Stimulated activated CD4-positive, alpha-beta T cell treated with anti-CD3 and anti-CD28 coated beads, Interleukin-1b, Interleukin-23, amount 100 ng/mL, for 24 hours (primary cell): ENCODE data around the gene TMEM127.
"Not testable (repeated sequence)": the region's sequence is repeated elsewhere in the genome, so short reads cannot be mapped to it uniquely, and the experiment has no call there.

ENCODE experiments used
- DNase-seq, 4 experiments: peaks; one replicate each; pipeline ENCODE4 v3.0.0-alpha.2; 2020; ENCODE audit warnings: low read depth in 4 of 4, low spot score in 1 of 4

The TMEM127 gene

DNA sequence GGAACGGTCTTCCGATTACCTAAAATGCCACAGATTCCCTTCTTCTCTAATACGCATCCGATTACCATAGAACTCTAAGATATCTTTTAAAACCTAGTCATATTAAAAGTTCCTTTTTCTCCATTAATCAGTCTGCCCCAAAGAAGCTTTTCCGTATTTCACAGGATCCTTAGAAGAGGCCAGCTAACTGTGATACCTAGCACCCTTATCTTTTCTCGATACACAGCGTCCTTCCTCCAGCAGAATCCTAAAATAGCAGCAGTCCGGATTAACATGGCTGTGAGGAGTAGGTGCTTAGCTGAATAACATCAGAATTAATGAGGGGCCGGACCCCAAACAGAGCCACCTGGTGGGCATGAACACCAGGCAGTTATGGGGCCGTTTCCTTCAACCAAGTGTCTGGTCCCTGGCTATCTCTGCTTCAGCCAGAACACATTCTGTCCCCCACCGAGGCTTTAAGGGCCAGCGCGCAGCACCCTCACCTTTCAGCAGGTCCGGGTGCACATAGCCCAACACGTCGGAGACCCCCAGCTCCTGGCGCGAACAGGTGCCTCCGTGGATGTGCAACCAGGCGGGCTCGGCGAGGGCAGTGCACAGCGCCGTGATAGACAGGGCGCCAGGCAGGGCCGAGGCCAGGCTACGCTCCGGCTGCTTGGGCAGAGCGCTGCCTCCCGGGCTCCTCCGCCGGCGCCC is 995 bp downstream of the TMEM127 start:
- no peak for DNase-seq

DNA sequence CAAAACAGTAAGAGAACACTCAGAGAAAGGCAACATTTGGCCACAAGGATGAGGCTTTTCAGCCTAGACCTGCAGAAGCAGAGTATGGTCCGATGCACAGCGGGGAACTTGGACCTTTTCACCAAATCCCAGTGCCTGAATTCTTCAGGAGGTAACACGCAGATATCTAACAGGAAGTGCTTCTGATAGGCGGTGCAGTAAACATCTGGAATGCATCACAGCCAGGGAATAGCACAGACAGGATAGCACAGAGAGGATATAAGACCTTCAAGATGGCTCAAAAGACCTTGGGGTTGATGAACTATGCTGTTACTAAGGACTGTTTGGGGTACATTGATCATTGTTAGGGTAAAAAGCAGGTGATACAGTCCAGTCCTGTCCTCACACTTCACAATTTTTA is 1.7 kb downstream of the TMEM127 start:
- no peak for DNase-seq

DNA sequence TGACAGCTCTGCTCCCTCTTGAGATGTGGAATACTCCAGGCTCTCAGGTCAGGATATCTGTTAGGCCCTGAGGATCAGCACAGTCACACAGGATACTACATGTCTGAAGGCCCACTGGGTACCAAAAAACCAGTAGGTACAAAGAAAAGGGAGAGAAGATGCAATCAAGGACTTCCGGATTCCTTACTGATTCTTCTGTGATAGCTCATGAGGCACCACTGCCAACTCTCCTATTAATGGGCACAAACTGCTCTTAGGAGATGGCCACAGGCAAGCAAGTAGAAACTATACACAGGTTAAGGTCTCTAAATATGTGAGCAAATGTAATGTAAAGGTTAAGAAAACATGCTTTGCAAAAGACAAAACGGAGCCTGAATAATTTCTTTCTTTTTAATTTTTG is 3.5 kb downstream of the TMEM127 start:
- DNase-seq: no peak

DNA sequence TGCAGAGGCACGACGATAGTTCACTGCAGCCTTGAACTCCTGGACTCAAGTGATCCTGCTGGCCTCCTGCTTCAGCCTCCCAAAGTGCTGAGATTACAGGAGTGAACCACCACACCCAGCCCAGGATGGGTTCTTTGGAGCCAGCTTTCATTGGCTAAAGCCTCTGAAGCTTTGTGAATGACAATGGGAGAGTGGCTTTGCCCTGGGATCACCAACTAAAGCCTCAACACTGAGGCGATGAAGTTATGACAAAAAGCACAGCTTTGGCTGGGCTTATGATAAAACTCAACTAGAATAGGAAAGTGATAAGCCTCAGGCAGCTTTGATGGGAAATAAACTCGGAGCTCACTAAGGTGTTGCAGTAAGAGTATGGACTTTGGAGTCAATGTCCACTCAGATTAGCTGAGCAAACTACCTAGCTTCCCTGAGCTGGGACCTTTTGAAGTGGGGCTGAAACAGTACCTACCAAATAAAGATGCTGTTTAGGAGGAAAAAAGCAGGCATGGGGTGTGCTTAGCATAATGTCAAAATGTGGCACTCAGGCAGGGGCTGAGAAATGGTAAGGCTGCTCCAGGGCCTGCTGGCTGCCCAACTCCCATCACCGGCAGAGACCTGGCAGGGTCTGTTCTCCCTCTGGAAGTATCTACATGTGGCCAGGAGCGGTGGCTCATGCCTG is 4.3 kb downstream of the TMEM127 start:
- DNase-seq: no peak

DNA sequence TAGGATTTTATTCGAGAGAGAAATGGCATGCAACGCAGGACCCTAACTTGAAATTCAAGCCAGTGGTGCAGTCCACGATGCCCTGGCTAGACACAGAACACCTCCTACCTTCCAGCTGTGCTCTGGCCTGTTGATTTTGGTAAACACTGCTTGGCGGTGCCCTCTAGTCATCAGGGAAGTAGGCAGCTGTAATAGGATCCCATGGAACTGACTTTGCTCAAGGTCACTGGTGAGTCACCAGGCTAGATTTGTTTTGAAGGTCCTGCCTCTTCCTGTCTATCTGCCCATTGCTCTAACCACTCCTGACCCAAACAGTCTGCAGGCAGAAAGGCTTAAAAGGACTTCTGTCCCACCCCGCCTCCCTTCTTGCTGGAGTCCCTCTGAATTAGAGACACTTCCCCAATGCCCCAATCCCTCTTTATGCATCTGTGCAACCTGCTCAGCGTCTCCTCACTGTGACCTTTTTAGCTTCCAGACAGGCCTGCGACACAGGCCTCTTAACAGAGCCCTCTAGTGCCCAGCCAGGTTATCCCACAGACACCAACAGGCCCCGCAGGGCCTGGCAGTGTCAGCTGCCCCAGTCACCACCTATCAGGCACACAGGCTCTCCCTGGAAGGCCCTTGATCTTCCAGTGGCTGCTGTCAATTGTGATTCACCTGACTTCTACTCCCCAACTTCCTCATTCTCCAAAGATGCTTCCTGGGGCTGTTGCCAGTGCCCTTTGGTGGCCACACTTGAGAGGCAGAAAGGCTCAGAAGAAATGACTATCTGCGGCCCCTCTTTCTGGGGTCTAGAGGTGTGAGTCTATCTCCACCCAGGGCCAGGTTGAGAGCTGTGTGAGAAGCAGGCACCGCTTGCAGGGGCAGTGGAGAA is 5.2 kb downstream of the TMEM127 start:
- DNase-seq: no peak

DNA sequence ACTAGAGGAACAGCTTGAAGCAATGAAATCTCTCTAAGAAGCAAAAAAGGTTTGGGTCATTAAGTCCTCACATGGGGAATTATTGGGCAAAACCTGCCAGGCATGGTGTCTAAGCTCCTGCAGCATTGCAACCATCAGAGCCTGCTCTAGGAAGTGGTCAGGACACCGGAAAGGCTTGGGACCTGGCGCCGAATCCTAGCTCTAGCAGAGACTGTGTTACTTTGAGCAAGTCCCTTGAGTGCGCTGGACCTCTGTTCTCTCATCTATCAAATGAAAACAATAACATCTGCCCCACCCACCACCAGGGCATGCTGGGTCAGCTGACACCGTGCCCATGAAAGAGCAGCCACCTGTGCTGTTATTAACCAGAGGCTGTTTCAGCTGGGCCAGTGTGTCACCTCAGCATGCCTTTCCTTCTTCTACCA is 6.3 kb downstream of the TMEM127 start:
- DNase-seq: no peak

DNA sequence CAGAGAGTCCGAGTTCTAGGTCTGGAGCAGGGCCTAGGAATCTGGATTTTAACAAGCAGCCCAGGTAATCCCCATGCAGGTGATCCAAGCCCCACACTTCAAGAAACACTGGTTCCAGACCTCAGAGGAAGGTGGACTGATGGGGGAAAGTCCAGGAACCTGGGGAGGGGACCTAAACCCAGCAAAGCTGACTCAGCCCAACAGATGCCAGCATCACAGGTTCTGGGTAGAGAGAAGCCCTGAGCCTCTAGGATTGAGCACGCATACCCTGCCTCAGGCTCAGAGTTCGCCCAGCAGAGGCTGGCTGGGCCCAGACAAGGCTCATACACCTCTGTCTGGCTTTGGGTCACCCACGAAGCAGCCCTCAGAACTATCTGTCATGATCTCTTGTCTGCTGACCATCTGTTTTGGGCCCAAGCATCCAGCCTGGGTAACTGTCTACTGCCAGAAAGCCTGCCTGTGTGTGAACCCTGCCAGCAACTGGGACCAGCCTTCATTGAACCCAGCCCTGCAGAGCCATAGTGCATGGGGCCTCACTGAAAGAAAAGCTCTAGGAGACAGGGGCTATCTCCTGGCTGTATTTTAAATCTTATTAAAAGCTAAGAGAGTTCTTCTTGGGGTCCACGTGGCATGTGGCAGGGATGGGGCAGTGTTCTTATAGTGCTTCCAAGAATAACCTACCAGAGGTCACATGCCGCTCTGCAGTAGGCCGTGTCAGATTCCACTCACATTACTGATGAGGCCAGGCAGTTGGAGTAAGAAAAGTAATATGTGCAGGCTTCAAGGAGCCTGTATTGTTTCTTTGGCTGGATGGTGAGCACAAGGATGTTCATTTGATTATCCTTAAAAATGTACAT is 7.4 kb downstream of the TMEM127 start:
- DNase-seq: no peak

DNA sequence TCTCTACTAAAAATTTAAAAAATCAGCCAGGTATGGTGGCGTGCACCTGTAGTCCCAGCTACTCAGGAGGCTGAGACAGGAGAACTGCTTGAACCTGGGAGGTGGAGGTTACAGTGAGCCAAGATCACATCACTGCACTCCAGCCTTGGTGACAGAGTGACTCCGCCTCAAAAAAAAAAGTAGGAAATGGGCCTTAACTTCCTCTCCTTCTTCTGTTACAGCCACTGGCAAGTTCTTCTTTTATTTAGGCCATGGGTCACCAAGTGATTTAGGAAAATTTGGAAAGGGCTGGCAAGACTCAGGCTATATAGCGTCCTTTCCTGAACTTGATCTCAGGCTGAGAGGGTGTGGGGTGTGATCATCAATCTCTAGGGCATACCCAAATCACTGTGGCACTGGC is 8.1 kb downstream of the TMEM127 start:
- not testable (repeated sequence) for DNase-seq

DNA sequence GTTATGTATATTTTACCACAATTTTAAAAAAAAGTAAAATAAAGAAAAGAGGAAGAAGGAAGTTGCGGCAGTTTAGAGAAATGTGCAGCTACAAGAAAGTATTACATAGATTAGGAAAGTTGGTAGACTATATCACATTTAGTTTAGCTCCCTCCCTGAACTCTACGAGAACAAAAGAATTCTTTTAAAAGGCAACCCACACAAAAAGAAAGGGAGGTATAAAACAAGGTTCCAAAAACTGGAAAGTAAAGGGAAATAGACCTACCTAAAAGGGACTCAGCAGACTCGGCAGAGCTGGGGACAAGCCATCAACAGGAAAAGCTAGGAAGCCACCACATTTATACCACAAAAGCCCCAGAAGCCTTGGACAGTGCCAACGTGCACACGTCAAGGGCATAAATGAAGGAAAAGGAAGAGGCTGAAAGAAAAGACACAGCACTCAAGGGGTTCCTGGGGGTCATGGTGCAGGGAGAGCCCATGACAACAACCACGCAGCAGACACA is 9.1 kb downstream of the TMEM127 start:
- DNase-seq: no peak

DNA sequence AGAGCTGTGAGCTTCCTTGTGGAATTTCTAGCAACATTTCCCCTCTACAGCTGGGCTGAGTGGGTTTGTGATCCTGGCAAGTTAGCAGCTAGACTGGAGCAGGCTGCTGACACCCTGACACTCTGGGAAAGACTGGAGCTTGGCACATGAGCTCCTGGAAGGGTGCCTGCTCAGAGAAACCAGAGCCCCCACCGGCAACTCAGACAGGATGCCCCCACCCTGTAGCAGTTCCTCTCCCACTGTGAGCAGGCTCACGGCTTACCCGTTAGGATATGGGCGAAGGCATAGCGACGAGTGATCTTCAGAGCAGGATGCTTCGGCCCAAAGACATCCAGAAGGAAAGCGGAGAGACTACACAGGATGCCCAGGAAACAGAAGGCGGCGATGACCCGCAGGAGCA is 11.2 kb downstream of the TMEM127 start:
- no peak for DNase-seq

DNA sequence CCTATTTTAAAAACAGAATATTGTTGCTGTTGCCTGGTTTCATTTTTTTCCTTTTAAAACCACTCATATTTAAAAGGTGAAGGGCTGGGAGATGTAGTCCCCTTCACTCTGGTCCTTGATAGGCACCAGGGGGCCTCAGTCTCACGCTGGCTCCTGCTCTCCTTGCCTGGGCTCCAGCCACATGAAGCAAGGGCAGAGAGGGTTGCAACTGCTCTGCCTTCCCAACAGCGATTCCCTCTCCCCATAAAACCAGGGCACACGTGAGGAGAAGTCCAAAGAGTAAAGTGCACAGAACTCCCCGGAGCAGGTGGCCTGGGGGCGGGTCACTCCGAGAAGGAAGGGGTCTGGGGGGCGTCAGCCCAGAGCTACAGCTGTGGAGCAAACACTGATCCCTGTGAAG is 12.8 kb downstream of the TMEM127 start:
- no peak for DNase-seq

DNA sequence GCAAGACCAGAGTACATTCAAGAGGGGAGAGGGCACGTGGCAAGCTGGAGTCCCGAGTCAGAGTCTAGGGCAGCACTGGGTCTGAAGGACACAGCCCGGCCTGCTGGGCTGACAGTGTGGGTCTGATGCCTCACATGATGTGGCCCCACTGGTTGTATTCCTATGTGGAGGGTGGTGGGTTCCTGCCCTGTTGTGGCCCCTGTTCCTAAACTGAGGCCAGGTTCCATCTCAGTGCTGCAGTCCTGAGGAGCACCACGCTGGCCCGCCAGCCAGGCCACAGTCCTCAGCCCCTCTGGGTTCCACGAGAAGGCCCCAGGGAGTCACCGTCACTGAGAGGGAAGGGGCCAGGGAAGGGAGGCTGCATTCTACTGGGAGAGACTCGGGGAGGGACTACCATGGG is 13.3 kb downstream of the TMEM127 start:
- DNase-seq: no peak

DNA sequence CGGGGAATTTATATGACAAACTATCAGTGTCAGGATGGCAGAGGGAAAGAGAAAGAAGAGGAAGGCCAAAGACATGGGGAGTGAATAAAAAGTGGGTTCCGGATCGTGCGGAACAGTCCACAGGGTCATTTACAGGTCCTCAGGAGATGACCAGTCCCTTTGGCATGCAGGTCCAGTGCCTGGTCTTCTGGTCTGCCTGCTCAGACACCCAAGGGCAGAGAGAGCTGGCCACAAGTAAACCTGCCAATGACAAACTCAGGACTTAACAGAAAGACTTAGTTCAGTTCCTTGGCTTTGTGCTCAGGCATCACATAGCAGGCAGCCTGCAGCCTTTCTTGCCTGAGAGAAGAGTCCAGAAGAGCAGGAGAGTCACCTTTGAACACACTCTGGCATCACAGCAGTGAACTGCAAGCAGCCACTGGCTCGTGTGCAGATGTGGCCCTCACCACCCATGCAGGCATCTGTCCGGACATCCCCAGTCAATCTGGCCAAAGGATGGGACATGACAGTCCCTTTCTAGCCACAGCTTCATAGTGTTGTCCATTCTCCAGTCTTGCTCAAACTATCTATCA is 14.0 kb downstream of the TMEM127 start:
- DNase-seq: no peak

DNA sequence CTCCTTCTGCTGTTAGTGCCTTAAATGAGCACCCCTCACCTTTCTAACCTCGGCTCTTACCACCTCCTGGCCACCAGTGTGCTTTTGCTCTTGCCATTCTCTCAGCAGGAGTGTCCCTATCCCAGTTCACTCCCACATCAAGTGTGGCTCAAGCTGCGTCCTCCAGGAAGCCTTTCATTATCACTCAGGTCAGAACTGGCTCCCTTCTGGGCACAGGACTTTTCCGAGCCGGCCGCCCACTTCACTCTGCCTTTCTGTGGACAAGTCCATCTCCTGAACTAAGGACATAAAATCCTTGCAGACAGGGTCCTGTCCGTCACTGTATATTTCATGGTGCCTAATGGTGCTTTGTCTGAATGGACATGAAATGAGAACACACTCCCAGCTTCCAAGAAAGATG is 15.6 kb downstream of the TMEM127 start:
- no peak for DNase-seq

DNA sequence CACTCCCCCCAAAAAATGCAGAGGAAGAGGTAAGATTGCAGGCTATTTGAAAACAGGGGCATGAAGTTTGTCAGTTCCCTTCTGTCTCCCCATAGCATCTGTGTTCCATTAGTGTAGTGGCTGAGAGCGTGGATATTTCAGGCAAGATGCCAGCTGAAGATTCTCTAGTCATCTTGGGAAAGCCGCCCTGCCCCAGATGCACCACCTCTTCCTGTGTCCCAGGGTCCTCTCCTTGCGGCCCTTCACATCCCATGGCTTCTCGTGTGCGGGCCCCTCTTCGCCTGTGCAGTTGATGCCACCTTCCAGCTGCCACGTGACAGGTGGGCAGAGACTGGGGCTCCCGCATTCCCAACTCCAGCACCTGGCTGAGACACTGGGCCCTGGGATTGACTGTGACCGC is 16.1 kb downstream of the TMEM127 start:
- DNase-seq: no peak

DNA sequence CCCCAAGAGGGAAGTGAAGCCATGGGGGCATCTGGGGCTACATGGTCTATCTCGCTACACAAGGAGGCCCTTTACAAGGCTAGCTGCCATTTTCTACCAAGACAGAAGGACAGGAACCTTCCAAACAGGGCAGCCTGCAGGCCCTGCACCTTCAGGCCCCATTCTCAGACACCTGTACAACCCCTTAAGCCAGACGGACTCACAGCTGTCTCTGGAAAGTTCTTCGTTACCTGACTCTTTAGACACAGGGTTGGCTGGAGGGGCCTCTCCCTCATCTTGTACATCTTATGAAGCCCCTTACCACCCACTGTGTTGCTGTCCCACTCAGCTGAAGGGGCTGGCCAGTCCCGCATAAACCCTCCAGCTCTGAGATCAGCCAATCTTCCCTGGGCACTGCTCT is 17.2 kb downstream of the TMEM127 start:
- no peak for DNase-seq

DNA sequence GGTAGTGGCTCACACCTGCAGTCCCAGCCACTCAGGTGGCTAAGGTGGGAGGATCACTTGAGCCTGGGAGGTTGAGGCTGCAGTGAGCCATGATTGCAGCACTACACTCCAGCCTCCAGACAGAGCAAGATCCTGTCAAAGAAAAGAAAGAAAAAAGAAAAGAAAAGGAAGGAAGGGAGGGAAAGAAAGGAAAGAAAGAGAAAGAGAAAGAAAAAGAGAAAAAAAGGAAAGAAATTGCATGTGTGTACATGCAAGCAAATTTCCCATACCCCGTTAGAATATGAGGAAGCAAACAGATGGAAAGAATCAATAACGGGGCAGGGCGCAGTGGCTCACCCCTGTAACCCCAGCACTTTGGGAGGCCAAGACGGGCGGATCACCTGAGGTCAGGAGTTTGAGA is 17.9 kb downstream of the TMEM127 start:
- DNase-seq: no peak

DNA sequence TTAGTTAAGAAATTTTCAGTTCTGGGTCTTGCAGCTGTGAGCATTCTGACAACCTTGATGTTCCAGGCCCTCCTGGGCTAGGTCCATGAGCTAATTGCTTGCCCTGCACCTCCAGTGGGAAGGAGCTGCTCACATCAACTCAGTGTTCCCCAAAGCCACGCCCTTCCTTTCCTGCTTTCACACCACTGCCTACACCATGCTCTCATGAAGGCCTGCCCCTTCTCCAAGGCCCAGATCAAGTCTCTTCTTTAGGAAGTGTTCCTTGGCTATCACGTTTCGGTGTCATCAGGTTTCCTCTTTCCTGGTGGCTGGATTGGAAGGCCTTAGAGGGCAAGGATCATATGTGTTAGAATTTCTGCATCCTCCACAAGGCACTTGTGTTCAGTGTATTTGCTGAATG is 18.8 kb downstream of the TMEM127 start:
- DNase-seq: no peak

DNA sequence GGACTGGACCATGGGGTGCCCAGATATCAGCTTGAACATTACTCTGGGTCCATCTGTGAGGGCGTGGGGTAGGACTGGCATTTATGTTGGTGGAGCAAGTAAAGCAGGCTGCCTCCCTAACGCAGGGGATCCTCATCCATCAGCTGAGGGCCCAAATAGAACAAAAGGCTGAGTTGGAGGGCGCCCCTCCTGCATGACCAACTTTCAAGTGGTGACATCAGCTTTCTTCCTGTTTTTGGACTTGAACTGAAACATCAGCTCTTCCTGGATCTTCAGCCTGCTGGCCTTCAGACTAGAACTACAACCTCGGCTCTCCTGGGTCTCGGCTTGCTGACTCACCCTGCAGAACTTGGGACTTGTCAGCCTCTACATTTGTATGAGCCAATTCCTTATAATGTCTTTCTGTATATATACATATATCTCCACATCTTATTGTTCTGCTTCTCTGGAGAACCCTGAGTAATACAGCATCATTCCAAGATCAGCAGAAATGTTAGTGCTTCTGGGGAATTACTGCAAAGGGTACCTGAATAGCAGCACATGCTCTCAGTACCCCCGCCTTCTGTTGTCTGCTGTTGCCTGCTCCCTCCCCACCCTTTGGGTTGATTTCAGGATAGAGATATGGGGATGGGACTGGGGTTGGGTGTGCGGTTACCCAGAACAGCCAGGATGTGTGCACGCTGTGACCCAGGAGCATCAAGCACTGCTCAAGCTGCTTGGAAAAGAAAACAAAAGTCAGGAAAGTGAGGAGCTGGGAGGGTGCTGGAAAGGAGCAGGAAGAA is 20.0 kb downstream of the TMEM127 start:
- DNase-seq: no peak

DNA sequence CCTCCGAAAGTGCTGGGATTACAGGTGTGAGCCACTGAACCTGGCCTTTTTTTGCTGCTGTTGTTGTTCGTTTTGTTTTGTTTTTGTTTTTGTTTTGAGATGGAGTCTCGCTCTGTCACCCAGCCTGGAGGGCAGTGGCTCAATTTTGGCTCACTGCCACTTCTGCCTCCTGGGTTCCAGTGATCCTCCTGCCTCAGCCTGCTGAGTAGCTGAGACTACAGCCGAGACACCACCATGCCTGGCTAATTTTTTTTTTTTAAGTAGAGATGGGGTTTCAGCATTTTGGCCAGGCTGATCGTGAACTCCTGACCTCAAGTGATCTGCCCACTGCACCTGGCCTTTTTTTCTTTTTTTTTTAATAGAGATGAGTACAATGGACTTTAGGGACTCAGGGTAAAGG is 22.0 kb downstream of the TMEM127 start:
- DNase-seq: no peak
